ENCODE measurements around the gene C12orf75. TPM values are rescaled to one million over a fixed set of nuclear protein-coding genes. Genes with fewer than 3 reads are reported as not detected.

The C12orf75 gene
- total RNA-seq, 2 donors from 2014 or later = 46.2 to 76.0 TPM

- no peak for ATAC-seq
- no peaks in the 10 kb centered on the region for H3K36me3 Mint-ChIP-seq
Observed at GRCh38 chr12:105409279-105409678, 78.8 kb downstream of the C12orf75 start.

GRCh38 chr12:105409801-105410471 lies 79.4 kb downstream of the C12orf75 start:
- ATAC-seq = no peak
- H3K27ac Mint-ChIP-seq = peak overlapping the region; percentile 14 to 88
- no peak for DNase-seq (ENCODE audit: low spot score in 2 of 2)
- no peaks in the 10 kb centered on the region for H3K36me3 Mint-ChIP-seq
- H3K9me3 Mint-ChIP-seq = no peaks in the 10 kb centered on the region

More at GRCh38 chr12:105409279-105409678, 78.8 kb downstream of the C12orf75 start:
- no peak for DNase-seq (ENCODE audit: low spot score in 2 of 2)
- H3K27ac Mint-ChIP-seq = no peak overlapping the region
- no peaks in the 10 kb centered on the region for H3K9me3 Mint-ChIP-seq

- ATAC-seq (no peak), DNase-seq (ENCODE audit: low spot score in 2 of 2) (no peak)
- Mint-ChIP-seq H3K27ac (no peak overlapping the region), H3K36me3 (no peaks in the 10 kb centered on the region), H3K9me3 (no peaks in the 10 kb centered on the region)
Observed at GRCh38 chr12:105413911-105414487, 83.5 kb downstream of the C12orf75 start.

GRCh38 chr12:105417732-105418131 lies 87.2 kb downstream of the C12orf75 start:
- H3K36me3 Mint-ChIP-seq = no peaks in the 10 kb centered on the region
- H3K27ac Mint-ChIP-seq = no peak overlapping the region
- DNase-seq (ENCODE audit: low spot score in 2 of 2) (no peak), ATAC-seq (no peak)
- H3K9me3 Mint-ChIP-seq = no peaks in the 10 kb centered on the region

GRCh38 chr12:105418229-105418628 lies 87.7 kb downstream of the C12orf75 start:
- H3K36me3 Mint-ChIP-seq = no peaks in the 10 kb centered on the region
- no peaks in the 10 kb centered on the region for H3K9me3 Mint-ChIP-seq
- no peak for ATAC-seq
- no peak overlapping the region for H3K27ac Mint-ChIP-seq
- no peak for DNase-seq (ENCODE audit: low spot score in 2 of 2)

GRCh38 chr12:105418821-105419291 lies 88.4 kb downstream of the C12orf75 start:
- Mint-ChIP-seq H3K27ac (peak overlapping the region in 1 of 2 donors; percentile 31), H3K36me3 (no peaks in the 10 kb centered on the region), H3K9me3 (no peaks in the 10 kb centered on the region)
- ATAC-seq (no peak), DNase-seq (ENCODE audit: low spot score in 2 of 2) (no peak)

GRCh38 chr12:105419606-105420005 lies 89.1 kb downstream of the C12orf75 start:
- Mint-ChIP-seq H3K9me3 (no peaks in the 10 kb centered on the region), H3K36me3 (no peaks in the 10 kb centered on the region), H3K27ac (no peak overlapping the region)
- DNase-seq (ENCODE audit: low spot score in 2 of 2) (no peak), ATAC-seq (no peak)

- no peak for DNase-seq (ENCODE audit: low spot score in 2 of 2)
- no peak for ATAC-seq
- H3K36me3 Mint-ChIP-seq = no peaks in the 10 kb centered on the region
- H3K9me3 Mint-ChIP-seq = no peaks in the 10 kb centered on the region
- no peak overlapping the region for H3K27ac Mint-ChIP-seq
Observed at GRCh38 chr12:105420046-105420445, 89.6 kb downstream of the C12orf75 start.

GRCh38 chr12:105420659-105421240 lies 90.3 kb downstream of the C12orf75 start:
- DNase-seq (ENCODE audit: low spot score in 2 of 2) (peak in 1 of 2 donors; percentile 60), ATAC-seq (peak; percentile 48 to 73)
- Mint-ChIP-seq H3K9me3 (no peaks in the 10 kb centered on the region), H3K27ac (no peak overlapping the region), H3K36me3 (no peaks in the 10 kb centered on the region)

Other genes with a start within 250 kb of the C12orf75 start
- gene ALDH1L2, start 246.2 kb upstream of the C12orf75 start, total RNA-seq = 1 to 10 TPM in 1 of 2 donors, under 1 TPM in 1; 0.36 to 5.7 TPM
- gene WASHC4, start 223.0 kb upstream of the C12orf75 start, total RNA-seq = 10 to 100 TPM; 30.5 to 41.2 TPM
- 10 to 100 TPM; 17.2 to 19.3 TPM for gene APPL2, start 94.5 kb upstream of the C12orf75 start, total RNA-seq

Data from activated naive CD4-positive, alpha-beta T cell treated with anti-CD3 and anti-CD28 coated beads, Interleukin-2, amount 50 U/mL, for 72 hours (primary cell).